Measurements from ENCODE around the gene TIGD4.

TIGD4 gene

DNA sequence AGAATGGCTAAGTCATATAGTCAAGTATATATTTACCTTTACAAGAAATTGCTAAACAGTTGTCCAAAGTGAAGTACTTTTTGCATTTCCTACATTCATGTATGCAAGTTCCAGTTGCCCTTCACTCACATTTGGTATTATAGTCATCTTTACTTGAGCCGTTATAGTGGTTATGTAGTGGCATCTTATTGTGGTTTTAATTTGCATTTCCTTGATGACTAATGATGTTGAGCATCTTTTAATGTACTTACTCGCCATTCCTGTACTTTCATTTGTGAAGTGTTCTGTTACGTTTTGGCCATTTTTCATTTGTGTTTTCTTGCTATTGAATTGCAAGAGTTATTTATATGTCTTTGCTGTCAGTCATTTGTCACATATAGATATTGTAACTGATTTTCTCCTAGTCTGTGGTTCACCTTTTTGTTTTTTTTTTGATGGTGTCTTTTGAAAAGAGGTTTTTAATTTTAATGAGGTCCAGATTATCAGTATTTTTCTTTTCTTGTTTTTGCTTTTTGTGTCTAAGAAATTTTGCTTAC, 27.8 kb upstream of the TIGD4 start:
- peaks cover 20% of the 10 kb centered on the region for H3K36me3 ChIP-seq (ENCODE audit: control insufficient read depth, insufficient read depth, low read length)
- H3K27ac ChIP-seq (ENCODE audit: low read depth, low read length, severe bottlenecking), result no peak overlapping the region
- no CpG with 5 or more reads among the region's 3 CpGs for WGBS, 2 experiments (ENCODE audit: insufficient coverage in 2 of 2)
- H3K4me3 ChIP-seq (ENCODE audit: extremely low read depth, insufficient read depth, low read length, poor library complexity, severe bottlenecking), result no peak overlapping the region
- H3K4me1 ChIP-seq (ENCODE audit: control insufficient read depth, insufficient read depth, low read length, poor library complexity, severe bottlenecking), result no peaks in the 10 kb centered on the region
- H3K9me3 ChIP-seq (ENCODE audit: control insufficient read depth, low read length), result peaks cover 4% of the 10 kb centered on the region

DNA sequence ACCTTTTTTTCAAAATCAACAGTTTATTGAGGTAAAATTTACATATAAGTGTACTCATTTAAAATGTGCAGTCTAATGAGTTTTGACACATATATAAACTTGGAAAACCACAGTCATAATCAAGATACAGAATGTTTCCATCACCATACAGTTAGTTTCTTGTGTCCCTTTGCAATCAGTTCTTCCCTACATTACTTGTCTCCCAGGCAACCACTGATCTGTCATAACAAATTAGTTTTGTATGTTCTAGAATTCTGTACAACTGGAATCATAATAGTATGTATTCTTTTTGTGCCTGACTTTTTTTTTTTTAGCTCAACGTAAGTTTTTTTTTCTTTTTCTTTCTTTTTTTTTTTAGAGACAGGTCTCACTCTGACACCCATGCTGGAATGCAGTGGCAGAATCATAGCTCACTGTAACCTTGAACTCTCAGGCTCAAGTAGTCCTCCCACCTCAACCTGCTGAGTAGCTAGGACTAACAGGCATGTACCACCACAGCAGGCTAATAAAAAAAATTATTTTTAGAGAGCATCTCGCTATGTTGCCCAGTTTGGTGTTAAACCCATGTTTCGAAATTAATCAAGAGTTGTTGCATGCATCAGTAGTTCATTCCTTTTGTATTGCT, 27.1 kb upstream of the TIGD4 start:
- no peak overlapping the region for H3K4me3 ChIP-seq (ENCODE audit: extremely low read depth, insufficient read depth, low read length, poor library complexity, severe bottlenecking)
- H3K4me1 ChIP-seq (ENCODE audit: control insufficient read depth, insufficient read depth, low read length, poor library complexity, severe bottlenecking), result no peaks in the 10 kb centered on the region
- WGBS, 2 experiments (ENCODE audit: insufficient coverage in 2 of 2), result 93 to 100% methylated on average over 1 to 2 of the region's 3 CpGs
- H3K36me3 ChIP-seq (ENCODE audit: control insufficient read depth, insufficient read depth, low read length), result peaks cover 20% of the 10 kb centered on the region
- peaks cover 4% of the 10 kb centered on the region for H3K9me3 ChIP-seq (ENCODE audit: control insufficient read depth, low read length)
- no peak overlapping the region for H3K27ac ChIP-seq (ENCODE audit: low read depth, low read length, severe bottlenecking)

DNA sequence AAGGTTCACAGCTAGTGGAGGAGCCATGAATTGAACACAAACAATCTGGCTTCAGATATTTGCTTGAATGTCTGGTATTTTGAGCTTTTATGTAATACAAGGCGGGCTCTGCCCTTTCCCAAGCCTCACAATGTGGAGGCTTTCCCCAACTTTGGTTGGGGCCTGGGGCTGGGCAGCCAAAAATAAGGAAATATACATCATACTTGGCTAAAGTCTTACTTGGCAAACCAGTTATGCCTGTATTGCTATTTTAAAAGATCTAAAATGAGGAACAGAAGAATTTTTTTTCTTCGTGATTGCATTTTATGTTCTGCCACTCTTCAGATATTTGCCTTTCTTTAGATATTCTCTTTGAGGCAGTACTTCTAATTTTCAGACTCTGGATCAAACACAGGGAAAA, 26.3 kb upstream of the TIGD4 start:
- Histone ChIP-seq H3K4me3 (ENCODE audit: extremely low read depth, insufficient read depth, low read length, poor library complexity, severe bottlenecking) (no peak overlapping the region), H3K9me3 (ENCODE audit: control insufficient read depth, low read length) (peaks cover 4% of the 10 kb centered on the region), H3K4me1 (ENCODE audit: control insufficient read depth, insufficient read depth, low read length, poor library complexity, severe bottlenecking) (no peaks in the 10 kb centered on the region), H3K27ac (ENCODE audit: low read depth, low read length, severe bottlenecking) (no peak overlapping the region), H3K36me3 (ENCODE audit: control insufficient read depth, insufficient read depth, low read length) (peaks cover 17% of the 10 kb centered on the region)
- WGBS, 2 experiments (ENCODE audit: insufficient coverage in 2 of 2), result 86 to 100% methylated on average over 1 of the region's 2 CpGs

DNA sequence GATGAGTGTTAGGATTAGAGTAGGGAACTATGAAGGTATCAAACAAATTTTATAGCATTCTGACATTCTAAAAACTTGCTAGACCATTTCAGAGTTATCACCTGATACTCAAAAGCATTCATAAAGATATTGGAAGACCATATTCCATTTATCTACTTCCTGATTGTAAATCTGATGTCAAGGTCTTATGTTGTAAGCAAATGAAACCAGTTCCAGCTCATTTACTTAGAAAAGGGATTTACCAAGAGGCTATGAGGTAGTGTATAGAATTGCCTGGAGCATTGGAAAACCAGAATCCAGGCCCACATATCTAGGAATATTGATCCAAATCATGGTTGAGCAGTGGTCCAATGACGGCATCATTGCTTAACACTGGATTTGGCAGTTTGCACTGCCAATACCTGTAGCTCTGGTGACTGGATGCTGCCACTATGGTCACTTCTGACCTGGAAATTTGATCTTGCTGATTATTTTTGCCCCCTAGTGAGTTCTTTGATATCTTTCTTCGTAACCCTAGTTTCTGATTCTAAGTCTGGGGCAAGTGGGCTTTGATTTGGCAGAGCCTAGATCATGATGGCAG, 25.6 kb upstream of the TIGD4 start:
- Histone ChIP-seq H3K27ac (ENCODE audit: low read depth, low read length, severe bottlenecking) (no peak overlapping the region), H3K4me3 (ENCODE audit: extremely low read depth, insufficient read depth, low read length, poor library complexity, severe bottlenecking) (no peak overlapping the region), H3K9me3 (ENCODE audit: control insufficient read depth, low read length) (peaks cover 4% of the 10 kb centered on the region), H3K4me1 (ENCODE audit: control insufficient read depth, insufficient read depth, low read length, poor library complexity, severe bottlenecking) (no peaks in the 10 kb centered on the region), H3K36me3 (ENCODE audit: control insufficient read depth, insufficient read depth, low read length) (peaks cover 12% of the 10 kb centered on the region)
- WGBS, 2 experiments (ENCODE audit: insufficient coverage in 2 of 2), result 96 to 100% methylated on average over 1 to 2 of the region's 2 CpGs

DNA sequence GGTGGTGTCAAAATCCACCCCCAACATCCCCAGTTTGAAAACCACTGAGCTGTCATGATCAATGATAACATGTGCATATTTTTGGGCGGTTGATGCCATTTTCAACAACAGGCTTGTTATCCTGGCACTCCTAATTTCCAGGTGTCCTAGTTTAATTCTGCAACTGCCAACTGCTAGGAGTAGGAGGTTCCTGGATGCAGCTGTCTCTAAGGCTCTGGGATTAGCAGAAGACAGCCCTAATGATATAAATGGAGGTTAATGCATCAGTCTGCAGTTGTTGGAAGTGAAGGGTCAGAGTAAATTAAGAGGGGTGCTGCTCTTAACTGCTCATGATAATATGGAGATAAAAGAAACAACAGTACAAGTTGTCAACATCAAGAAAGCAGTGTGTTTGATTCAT, 24.0 kb upstream of the TIGD4 start:
- 100% methylated on average over 1 of the region's 1 CpG for WGBS, 2 experiments (ENCODE audit: insufficient coverage in 2 of 2)

DNA sequence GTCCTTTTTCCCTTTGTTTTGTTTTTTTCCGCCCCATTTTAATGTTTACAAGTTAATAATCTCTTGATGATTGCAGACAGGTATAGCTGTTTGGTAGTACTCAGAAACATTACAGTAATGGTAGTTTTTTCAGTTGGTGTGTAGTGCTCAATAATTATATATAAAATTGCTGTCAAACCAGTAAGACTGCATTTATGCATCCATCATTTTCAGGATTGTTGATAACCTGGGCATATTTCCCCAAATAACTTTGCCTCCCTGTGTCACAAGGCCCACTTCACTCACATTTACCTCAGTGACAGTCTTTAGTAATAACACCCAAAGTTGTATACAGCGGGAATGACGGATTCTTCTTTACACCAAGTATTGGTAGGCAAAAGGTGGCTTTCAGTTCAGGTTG, 16.4 kb upstream of the TIGD4 start:
- Histone ChIP-seq H3K4me3 (ENCODE audit: extremely low read depth, insufficient read depth, low read length, poor library complexity, severe bottlenecking) (no peak overlapping the region), H3K27ac (ENCODE audit: low read depth, low read length, severe bottlenecking) (no peak overlapping the region), H3K4me1 (ENCODE audit: control insufficient read depth, insufficient read depth, low read length, poor library complexity, severe bottlenecking) (no peaks in the 10 kb centered on the region), H3K36me3 (ENCODE audit: control insufficient read depth, insufficient read depth, low read length) (no peaks in the 10 kb centered on the region), H3K9me3 (ENCODE audit: control insufficient read depth, low read length) (no peaks in the 10 kb centered on the region)
- WGBS, 2 experiments (ENCODE audit: insufficient coverage in 2 of 2), result 100% methylated on average over 1 of the region's 3 CpGs; no CpG with 5 or more reads in 1 of the 2 experiments

More for the DNA sequence above, 24.0 kb upstream of the TIGD4 start:
- Histone ChIP-seq H3K36me3 (ENCODE audit: control insufficient read depth, insufficient read depth, low read length) (peaks cover under 1% of the 10 kb centered on the region), H3K4me1 (ENCODE audit: control insufficient read depth, insufficient read depth, low read length, poor library complexity, severe bottlenecking) (no peaks in the 10 kb centered on the region), H3K4me3 (ENCODE audit: extremely low read depth, insufficient read depth, low read length, poor library complexity, severe bottlenecking) (no peak overlapping the region), H3K9me3 (ENCODE audit: control insufficient read depth, low read length) (peaks cover 2% of the 10 kb centered on the region), H3K27ac (ENCODE audit: low read depth, low read length, severe bottlenecking) (no peak overlapping the region)

DNA sequence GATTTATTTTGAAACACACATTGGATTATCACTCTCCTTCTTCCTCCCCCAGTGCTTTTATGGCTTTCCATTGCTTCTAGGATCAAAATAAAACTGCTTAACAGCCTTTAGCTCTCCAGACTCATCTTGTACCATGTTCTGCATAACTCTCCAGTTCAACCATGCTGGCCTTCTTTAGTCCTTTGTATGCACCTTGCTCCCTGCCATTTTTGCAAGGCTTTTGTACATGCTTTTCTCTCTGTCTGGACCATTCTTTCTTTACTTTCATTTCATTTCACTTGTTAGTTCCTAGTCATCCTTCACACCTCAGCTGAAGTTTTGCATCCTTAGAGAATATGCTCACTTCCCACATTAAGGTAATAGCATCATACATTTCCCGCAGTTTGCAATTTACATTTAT, 7.1 kb upstream of the TIGD4 start:
- Histone ChIP-seq H3K36me3 (ENCODE audit: control insufficient read depth, insufficient read depth, low read length) (peaks cover 13% of the 10 kb centered on the region), H3K9me3 (ENCODE audit: control insufficient read depth, low read length) (no peaks in the 10 kb centered on the region), H3K27ac (ENCODE audit: low read depth, low read length, severe bottlenecking) (no peak overlapping the region), H3K4me1 (ENCODE audit: control insufficient read depth, insufficient read depth, low read length, poor library complexity, severe bottlenecking) (no peaks in the 10 kb centered on the region), H3K4me3 (ENCODE audit: extremely low read depth, insufficient read depth, low read length, poor library complexity, severe bottlenecking) (no peak overlapping the region)
- WGBS, 2 experiments (ENCODE audit: insufficient coverage in 2 of 2), result no CpG with 5 or more reads among the region's 1 CpG

DNA sequence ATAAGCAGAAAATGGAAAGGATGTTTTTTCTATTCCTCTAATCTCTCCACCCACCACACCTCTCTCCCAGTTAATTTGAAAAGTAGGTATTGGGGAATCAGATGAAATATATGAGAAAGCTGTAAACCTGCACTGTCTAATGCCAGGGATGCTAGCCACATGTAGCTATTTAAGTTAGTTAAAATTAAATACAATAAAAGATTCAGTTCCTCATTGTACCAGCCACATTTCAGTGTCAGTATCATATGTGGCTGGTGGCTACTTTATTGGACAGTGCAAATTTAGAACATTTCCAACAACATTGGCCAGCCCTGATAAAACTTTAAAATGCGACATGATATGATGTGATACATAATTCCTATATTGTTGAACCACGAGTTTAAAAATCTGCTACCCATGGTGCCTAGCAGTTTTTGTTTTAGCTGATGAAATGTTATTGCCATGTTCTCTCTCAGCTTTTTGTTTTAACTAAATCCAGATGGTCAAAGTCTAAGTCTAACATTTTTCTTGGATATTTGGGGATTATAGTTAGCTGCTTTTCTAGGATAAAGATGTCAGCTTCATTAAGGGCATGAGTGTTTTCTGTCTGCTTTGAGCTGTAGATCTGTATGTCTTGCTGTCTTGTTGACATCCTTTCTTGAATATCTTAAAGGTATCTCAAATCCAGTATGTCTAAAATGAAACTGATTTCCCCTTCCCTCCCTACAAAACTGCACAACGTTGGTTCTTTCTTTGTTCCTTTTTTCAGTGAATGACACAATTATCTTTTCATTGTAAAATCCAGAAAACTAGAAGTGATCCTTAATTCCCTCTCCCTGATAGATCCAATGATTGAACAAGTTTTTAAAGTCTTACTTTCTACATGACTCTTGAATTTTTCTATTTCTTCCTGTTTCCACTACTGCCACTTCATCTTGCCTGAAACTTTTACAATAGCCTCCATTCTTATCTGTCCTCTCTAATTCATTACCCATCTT, 6.4 kb upstream of the TIGD4 start:
- no peak overlapping the region for H3K4me3 ChIP-seq (ENCODE audit: extremely low read depth, insufficient read depth, low read length, poor library complexity, severe bottlenecking)
- H3K9me3 ChIP-seq (ENCODE audit: control insufficient read depth, low read length), result no peaks in the 10 kb centered on the region
- no peak overlapping the region for H3K27ac ChIP-seq (ENCODE audit: low read depth, low read length, severe bottlenecking)
- WGBS, 2 experiments (ENCODE audit: insufficient coverage in 2 of 2), result 88 to 98% methylated on average over 1 to 3 of the region's 3 CpGs
- no peaks in the 10 kb centered on the region for H3K4me1 ChIP-seq (ENCODE audit: control insufficient read depth, insufficient read depth, low read length, poor library complexity, severe bottlenecking)
- peaks cover 13% of the 10 kb centered on the region for H3K36me3 ChIP-seq (ENCODE audit: control insufficient read depth, insufficient read depth, low read length)

DNA sequence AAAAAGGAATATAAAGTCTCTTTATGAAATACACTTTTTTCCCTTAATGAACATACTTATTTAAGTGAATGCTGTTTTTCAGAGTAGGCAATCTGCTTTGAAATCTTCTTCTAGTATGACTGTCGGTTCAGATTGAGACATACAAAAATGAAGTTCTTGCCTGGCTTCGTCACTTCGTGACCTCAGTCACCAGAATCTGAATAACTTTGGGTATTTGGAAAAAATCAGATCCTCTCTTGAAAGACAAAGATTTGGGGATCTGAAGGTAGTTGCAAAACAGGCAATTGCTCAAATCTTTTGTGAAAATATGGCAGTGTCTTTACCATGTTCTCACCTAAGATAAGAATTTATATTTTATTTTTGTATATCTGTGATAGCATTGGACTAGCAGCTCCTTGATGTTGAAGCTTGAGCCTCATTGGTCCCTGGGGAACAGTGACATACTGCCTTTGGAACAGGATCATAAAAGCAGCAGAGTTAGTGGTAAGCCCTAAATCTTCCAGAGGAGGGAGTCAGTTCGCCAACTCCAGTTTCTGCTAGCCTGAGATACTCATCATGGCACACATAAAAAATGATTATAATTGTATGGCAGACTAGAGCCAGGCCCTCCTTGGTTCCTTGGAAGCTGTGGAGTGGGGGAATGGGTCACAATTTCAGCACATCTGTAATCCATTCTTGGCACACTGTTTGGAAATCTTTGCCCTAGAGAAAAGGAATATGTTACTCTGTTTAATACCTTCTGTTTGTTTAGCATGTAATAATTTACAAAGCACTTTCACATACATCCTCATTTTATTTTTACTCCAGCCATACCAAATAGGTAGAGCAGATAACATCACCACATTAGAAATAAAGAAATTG, 5.2 kb upstream of the TIGD4 start:
- 100% methylated on average over 1 to 3 of the region's 4 CpGs for WGBS, 2 experiments (ENCODE audit: insufficient coverage in 2 of 2)
- peaks cover 13% of the 10 kb centered on the region for H3K36me3 ChIP-seq (ENCODE audit: control insufficient read depth, insufficient read depth, low read length)
- H3K4me3 ChIP-seq (ENCODE audit: extremely low read depth, insufficient read depth, low read length, poor library complexity, severe bottlenecking), result no peak overlapping the region
- no peaks in the 10 kb centered on the region for H3K9me3 ChIP-seq (ENCODE audit: control insufficient read depth, low read length)
- no peaks in the 10 kb centered on the region for H3K4me1 ChIP-seq (ENCODE audit: control insufficient read depth, insufficient read depth, low read length, poor library complexity, severe bottlenecking)
- H3K27ac ChIP-seq (ENCODE audit: low read depth, low read length, severe bottlenecking), result no peak overlapping the region

DNA sequence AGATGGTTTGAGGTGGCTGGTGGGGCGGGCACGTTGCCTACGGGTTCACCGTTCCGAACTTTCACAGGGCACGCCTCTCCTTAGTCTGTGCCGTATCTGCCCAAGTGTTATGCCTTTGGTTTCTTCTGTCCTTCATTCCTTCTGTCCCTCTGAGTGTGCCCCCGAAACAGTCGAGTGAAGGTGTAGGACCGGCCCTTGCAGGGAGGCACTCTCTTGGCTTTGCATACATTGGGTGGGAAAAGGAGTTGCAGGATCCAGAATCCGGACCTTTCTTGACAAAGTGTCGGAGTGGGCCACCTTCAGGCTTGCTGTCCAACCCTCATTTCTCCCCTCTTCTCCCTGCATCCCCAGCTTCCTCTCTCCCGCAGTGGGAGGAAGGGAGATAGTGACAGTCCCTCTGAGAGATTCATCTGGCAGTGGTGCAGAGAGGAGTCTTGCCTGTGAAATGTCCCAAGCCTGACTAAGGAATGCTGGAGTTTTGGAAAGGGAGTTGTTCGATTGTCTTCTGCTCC, 793 bp upstream of the TIGD4 start:
- Histone ChIP-seq H3K36me3 (ENCODE audit: control insufficient read depth, insufficient read depth, low read length) (peaks cover 6% of the 10 kb centered on the region), H3K9me3 (ENCODE audit: control insufficient read depth, low read length) (no peaks in the 10 kb centered on the region)
- WGBS, 2 experiments (ENCODE audit: insufficient coverage in 2 of 2), result 4 to 10% methylated on average over 2 to 11 of the region's 14 CpGs

More for the DNA sequence above, 793 bp upstream of the TIGD4 start:
- peak overlapping the region; percentile 73 for H3K4me3 ChIP-seq (ENCODE audit: extremely low read depth, insufficient read depth, low read length, poor library complexity, severe bottlenecking)
- peaks cover 3% of the 10 kb centered on the region for H3K4me1 ChIP-seq (ENCODE audit: control insufficient read depth, insufficient read depth, low read length, poor library complexity, severe bottlenecking)
- peak overlapping the region; percentile 96 for H3K27ac ChIP-seq (ENCODE audit: low read depth, low read length, severe bottlenecking)

All from mesodermal cell (in vitro differentiated cells).